Measurements from ENCODE around the gene RUFY1.
A peak's percentile ranks its signal among the peaks of the same experiment; 100 is the strongest.
"Not testable (repeated sequence)": the region's sequence is repeated elsewhere in the genome, so short reads cannot be mapped to it uniquely, and the experiment has no call there.

RUFY1 gene

DNA sequence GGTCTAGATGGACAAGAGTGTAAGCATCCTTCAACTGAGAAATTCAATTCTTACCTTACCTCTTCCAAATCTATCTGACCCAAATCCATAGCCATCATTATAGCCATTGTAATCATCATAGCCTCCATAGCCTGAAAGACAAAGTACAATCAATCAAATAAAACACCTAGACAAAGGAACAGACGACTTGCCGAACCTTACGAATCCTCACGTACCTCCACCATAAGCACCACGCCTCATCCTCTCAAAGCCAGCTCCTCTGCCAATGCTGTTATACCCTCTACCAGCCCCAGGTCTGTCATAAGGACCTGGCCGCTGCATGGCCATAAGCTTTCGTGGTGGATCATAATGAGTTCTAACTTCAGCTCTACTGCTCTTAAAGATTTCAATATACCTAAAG, 67.6 kb downstream of the RUFY1 start:
- DNase-seq, result no peak
- in situ Hi-C loops (cut with MboI; ENCODE audit: low pct_unique_long_range_greater_than_20kb, low sequenced_read_pairs), result no loop called here

DNA sequence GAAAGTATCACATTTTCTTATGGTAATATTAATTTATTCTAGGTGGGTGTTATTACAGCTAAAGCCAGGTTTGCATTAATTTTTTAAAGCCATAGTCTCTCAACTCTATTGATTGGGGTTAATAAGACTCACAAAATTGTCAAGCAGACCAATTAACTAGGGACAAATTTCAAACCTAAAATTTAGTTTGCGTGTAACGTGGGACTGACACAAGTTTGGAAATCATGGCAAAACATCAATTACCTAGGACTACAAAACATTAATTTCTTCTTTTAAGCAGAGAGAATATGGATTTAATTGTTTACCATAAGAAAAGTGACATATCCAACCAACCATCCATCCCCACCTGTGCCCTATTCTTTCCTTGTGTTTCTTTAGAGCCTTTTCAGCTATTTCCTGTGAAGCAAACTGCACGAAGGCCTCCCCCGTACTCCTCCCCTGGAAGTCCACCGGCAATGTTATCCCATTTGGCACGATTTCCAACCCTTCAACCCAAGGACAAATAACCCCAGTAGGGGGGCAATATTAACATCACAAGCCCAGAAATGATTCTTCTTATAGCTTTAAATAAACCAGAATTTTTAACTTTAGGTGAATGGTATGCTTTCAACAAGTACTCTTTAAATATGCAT, 68.7 kb downstream of the RUFY1 start:
- in situ Hi-C loops (cut with MboI; ENCODE audit: low pct_unique_long_range_greater_than_20kb, low sequenced_read_pairs), result no loop called here
- no peak for DNase-seq

DNA sequence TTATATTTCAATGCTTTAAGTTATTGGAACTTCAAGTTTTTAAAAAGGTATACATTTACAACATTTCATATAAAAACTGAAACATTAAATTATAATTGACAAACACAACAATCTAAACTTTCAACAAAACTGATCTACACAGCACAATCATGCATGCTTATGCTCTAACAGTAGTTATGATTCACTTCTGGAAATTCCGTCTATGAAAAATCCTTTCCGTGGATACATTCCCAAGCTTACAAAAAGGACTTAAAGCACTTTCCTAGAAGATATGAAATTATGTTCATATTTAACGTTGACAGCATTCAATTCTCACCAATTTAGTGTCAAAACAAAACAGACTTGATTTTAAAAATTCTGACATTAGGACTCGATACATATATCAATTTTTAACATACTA, 69.4 kb downstream of the RUFY1 start:
- no peak for DNase-seq
- in situ Hi-C loops (cut with MboI; ENCODE audit: low pct_unique_long_range_greater_than_20kb, low sequenced_read_pairs), result no loop called here

DNA sequence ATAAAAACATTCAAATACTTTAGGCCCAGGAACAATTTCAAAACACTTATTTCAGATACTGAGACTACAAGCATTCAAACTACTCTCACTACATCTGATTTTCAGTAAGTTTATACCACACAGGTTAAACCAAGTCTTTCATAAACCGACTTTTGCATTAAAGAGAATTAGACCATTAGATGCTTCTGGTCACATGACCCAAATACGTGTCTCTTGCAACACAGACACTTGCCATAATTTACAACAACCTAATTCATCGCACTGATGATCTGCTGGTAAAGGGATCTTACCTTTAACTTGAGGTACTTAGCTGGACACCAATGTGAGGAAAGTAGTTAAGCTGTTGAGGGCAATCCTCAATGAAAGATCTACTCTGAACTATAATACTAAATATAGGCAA, 69.9 kb downstream of the RUFY1 start:
- no peak for DNase-seq
- in situ Hi-C loops (cut with MboI; ENCODE audit: low pct_unique_long_range_greater_than_20kb, low sequenced_read_pairs), result no loop called here

DNA sequence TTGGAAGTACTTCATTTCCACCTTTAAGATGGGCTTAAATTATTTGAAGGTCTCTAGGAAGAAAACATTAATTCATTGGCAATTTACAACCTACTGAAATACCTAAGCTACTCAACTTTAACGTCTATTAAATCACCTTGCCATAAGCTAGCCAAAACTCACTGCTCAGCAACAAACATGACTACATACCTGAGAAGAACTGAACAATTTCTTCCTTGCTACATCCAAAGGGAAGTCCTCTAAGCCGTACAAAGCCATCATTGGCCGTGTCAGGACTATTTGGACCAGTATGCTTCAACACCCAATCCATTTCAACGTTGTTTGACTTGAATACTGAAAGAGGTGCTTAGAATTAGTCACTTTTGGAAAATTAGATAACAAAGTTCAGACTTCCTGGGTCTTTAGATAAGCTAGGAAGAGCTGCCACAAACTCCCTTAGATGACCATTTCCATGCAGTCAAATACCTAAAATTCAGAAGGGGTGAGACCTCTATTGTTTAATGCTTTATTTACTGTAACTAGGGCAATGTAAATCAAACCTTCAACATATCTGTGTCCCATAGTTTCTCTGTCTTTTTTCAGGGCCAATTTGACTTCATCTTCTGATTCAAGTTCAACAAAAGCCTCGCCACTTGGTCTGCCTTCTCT, 70.5 kb downstream of the RUFY1 start:
- DNase-seq, result no peak
- in situ Hi-C loops (cut with MboI; ENCODE audit: low pct_unique_long_range_greater_than_20kb, low sequenced_read_pairs), result no loop called here

DNA sequence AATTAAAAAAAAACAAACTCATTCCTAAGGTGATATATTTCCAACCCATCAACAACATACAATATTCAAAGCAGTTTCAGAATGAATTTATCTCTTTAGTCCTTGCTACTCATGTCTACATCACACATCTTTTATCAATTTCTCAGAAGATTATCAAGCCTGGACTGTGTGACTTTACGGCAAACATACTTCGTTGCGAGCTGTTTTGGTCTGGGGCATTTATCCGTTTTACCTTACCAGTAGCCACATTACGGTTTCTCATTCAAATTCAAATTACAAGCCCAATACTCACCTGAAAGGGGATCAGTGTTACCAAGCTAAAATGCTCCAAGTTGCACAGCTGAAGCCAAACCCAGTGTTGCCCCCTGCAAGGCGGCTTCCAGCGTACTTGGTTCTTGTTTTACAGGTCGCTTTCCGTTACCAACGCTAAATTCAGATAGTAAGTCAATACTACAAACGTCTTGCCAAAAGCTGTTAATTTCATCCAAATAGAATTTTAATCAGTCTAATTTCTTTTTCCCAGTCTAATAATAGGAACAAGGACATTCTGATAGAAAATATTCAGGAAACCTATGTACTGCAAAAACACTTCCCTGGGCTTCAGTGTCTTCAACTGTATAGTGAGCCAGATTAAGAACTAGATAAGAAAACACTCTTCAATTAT, 71.3 kb downstream of the RUFY1 start:
- in situ Hi-C loops (cut with MboI; ENCODE audit: low pct_unique_long_range_greater_than_20kb, low sequenced_read_pairs), result no loop called here
- DNase-seq, result no peak

DNA sequence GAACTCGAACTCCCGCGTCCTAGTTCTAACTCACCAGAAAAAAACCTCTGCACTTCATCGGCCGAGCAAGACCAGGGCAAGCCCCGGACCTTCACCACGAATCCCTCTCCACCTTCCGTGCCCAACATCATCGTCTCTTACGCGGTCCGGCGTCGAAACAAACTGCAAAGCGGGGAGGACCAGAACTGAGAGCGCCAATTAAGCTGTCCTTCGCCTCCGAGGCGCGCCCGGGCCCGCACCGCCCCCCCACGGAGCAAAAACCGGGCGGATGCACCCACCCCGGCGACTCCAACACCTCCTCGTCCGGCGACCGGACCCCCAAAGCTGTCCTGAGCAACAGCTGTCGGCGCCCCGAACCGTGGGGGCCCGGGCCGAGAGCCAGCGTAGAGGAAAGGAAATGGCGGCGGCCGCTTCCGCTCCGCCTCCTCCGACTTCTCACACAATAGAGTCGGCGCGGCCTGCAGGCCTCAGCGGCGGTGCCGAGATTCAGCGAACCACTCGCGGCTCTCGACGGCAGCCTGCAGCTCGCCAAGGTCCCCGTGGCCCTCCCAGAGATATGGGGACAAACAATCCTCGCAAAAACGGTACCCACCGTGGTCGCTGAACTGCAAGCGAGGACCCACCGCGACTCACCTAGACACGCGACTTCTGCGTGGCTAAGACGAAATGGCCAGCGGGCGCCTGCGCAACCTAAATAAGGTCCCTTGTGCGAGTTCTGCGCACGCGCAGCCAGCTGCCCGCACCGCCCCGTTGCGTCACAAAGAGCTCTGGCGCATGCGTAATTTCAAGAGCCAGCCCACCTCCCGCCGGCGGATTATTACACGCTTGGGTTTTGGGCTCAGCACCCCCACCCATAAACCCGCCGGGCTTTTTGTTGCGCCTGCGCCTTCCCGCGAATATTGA, 72.9 kb downstream of the RUFY1 start, which contains the start of gene HNRNPH1:
Gene HNRNPH1, minus strand, starts transcription at position 669 of the 903 bp plus-strand sequence. Its CDS starts 538 bp downstream, at position 131.
- DNase-seq, result peak; percentile 98

DNA sequence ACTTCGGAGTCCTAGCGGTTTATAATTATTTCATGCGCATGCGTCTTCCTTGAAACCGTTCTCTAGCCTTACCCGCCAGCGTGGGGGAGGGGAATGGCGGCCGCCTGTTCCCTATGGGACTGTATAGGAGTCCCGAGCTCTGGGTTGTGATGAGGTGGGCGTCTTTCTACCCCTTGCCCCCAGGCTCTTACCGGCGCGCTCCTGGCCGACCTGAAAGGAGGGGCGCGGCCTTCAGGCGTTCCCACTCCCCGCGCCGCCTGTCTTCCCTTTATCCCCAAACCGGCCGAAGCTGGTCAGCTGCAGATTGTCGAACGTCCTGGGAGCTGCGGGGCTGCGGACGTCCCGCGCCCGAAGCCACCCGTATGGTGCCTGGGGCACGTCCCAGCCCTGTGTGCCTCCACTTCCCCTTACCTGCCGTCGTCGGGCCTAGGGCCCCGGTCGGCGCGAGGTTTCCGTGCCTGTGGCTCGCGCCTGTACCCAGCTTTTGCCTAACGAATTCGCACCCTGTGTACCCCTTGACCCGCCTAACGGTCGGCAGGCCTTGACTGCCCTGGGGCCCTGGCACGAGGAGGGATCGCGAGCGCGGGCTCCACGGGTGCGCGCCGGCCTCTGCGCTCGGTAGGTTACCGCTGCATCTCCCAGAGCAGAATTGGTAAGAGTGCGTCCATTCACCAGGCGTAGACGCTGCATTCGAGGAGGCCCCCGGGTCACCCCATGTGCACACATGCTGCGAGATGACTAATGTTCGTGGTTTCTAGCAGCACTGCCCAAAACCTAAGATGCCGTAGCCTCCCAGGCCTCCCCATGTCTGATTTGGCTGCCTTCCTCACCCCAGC, 73.8 kb downstream of the RUFY1 start:
- no peak for DNase-seq
- in situ Hi-C loops (cut with MboI; ENCODE audit: low pct_unique_long_range_greater_than_20kb, low sequenced_read_pairs), result no loop called here

More for the DNA sequence above, 72.9 kb downstream of the RUFY1 start, which contains the start of gene HNRNPH1:
- in situ Hi-C loops (cut with MboI; ENCODE audit: low pct_unique_long_range_greater_than_20kb, low sequenced_read_pairs), result no loop called here

DNA sequence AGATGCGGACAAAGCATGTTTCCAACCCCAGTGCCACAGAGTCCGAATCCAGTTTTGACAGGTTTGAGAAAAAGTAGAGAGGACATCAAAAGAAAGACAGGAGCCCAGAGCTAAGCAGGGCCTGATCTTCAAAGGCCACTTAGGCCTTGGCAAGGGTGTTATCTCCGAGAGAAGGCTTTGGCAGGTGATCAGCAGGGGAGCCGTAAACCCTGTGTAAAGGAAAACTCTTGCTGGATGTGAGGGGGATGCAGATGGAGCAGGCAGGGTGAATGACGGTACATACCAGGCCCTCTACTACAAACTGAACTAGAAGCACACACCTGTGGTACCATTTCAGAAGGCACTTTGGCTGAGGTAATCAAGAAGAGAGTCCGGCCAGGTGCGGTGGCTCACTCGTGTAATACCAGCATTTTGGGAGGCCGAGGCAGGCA, 74.5 kb downstream of the RUFY1 start:
- in situ Hi-C loops (cut with MboI; ENCODE audit: low pct_unique_long_range_greater_than_20kb, low sequenced_read_pairs), result no loop called here
- no peak for DNase-seq

DNA sequence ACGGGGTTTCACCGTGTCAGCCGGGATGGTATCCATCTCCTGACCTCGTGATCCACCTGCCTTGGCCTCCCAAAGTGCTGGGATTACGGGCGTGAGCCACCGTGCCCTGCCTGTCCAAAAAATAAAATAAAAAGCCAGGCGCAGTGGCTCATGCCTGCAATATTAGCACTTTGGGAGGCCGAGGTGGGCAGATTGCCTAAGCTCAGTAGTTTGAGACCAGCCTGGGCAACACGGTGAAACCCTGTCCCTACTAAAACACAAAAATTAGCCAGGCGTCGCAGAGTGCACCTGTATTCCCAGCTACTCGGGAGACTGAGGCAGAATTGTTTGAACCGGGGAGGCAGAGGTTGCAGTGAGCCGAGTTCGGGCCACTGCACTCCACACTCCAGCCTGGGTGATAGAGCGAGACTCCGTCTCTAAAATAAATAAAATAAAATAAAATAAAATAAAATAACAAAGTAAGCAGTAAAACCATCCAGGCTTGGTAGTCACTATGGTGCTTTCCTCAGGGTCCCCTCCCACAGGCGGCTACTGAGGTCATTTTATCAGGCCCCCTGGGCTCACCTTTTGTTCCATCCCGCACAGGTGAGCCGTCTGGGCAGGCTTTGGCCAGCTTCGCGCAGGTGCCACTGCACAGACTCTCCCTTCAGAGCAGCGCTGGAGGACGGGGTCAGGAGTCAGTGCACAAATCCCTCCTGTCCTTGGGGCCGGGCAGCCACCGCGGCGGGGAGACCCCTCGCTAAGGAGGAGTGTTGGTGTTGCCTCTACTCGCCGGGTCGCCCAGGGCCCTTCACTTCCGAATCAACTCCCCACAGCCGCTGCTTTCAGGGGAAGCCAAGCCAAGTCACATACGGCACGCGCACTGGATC, 83.4 kb downstream of the RUFY1 start:
- DNase-seq; in situ Hi-C loops (cut with MboI; ENCODE audit: low pct_unique_long_range_greater_than_20kb, low sequenced_read_pairs): not testable (repeated sequence)

DNA sequence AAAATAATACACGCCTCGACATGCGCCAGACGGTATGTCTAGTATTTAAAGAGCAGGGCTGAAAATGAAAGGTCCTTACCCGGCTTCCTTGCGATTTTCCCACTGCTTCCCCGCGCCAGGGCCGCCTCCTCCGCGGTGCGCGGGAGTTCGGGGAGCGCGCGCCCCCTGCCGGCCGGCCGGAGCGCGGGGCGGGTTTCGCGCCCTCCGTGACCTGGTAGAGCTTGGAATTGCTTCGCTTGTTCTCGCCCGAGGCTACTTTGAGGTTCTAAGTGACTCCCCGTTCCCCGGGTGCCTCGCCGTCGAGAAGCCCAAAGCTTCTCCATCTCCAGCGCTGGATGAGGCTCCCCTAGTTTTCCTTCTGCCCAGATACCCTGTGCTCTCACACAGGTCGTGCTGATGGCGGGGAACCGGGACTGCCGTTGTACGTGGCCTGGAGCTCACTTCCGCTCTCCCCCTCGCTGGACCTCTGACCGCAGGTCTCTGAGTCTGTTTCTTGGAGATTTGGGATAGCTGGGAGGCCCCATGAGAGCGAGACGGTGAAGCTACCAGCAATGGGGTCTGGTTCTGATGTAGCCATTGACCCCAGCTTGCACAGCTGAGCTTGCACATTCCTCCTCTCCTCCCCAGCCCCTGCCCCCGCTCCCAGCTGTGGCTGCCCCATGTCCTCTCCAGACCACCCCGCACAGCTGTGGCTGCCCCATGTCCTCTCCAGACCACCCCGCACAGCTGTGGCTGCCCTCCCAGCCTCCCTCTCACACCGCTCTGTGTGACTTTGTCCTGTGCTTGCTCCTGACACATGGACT, 84.2 kb downstream of the RUFY1 start:
- in situ Hi-C loops (cut with MboI; ENCODE audit: low pct_unique_long_range_greater_than_20kb, low sequenced_read_pairs); DNase-seq: not testable (repeated sequence)

DNA sequence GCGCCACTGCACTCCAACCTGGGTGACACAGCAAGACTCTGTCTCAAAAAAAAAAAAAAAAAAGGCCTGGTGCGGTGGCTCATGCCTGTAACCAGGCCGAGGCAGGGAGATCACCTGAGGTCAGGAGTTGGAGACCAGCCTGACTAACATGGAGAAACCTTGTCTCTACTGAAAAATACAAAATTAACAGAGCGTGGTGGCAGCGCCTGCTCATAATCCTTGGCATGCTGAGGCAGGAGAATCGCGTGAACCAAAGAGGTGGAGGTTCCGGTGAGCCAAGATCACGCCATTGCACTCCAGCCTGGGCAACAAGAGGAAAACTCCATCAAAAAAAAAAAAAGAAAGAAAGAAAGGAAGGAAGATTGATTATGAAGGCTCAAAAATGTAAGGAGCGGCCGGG, 88.9 kb downstream of the RUFY1 start:
- in situ Hi-C loops (cut with MboI; ENCODE audit: low pct_unique_long_range_greater_than_20kb, low sequenced_read_pairs); DNase-seq: not testable (repeated sequence)

DNA sequence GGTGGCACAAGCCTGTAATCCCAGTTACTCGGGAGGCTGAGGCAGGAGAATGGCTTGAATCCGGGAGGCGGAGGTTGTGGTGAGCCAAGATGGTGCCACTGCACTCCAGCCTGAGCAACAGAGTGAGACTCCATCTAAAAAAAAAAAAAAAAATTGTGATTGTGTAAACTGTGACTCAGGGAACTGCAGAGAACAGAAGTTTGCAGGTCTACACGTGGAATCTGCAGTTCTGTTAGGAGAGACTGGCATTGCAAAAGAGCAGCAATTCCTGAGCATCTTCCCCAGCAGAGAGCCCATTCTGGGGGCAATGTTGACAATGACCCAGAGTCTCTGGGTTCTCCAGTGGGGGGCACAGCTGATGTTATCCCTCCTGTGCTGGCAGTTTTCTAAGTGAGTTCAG, 91.4 kb downstream of the RUFY1 start:
- DNase-seq; in situ Hi-C loops (cut with MboI; ENCODE audit: low pct_unique_long_range_greater_than_20kb, low sequenced_read_pairs): not testable (repeated sequence)

DNA sequence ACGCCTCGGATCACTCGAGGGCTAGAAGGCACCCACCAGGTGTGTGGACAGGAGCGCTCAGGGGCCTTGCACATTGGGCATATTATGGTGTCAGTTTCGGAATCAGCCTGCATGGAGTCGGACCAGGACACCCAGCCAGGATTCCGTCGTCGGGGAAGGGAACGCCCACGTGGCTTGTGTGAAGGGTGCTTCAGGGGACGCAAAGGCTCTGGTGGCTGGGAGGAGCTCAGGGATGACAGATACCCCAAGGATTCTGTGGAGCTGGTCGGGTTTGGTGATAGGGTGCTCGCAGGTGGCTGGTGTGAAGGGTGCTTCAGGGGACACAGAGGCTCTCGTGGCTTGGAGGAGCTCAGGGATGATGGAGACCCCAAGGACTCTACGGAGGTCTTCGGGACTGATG, 92.3 kb downstream of the RUFY1 start:
- in situ Hi-C loops (cut with MboI; ENCODE audit: low pct_unique_long_range_greater_than_20kb, low sequenced_read_pairs), result not testable (repeated sequence)

DNA sequence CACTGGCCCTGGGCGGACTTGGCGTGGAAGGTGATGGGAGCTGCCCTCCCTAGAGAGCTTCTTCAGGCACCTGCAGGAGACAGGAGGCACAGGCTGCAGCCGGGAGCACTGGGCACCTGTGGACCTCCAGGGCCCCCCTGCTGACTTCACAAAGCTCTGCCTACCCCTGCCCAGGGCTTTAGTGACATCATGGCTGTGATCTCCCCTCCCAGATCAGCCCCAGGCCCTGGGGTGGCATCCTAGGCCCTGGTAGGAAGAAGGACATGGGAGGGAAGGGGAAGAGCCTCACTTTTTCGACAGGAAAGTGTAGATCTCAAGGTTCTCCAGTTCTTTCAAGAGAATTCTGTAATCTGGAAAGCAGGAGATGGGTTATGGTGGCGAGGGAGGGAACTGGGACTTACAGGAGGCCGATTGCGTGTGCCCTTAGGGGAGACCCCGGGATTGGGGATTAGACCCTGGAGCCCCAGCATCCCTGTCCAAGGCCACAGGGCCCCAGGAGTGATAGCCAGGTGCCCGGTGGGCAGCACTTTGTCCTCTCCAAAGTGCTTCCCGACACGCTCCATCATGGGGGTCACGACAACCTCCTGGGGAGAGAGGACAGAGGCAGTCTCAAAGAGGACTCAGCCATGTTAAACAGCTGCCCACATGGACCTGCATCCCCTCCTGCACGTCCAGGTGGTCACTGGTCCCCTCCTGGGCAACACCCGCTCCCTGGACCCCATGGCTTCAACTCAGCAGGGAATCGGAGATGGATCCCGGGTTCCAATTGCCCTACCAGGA, 93.0 kb downstream of the RUFY1 start:
- in situ Hi-C loops (cut with MboI; ENCODE audit: low pct_unique_long_range_greater_than_20kb, low sequenced_read_pairs); DNase-seq: not testable (repeated sequence)

More for the DNA sequence above, 92.3 kb downstream of the RUFY1 start:
- not testable (repeated sequence) for DNase-seq

DNA sequence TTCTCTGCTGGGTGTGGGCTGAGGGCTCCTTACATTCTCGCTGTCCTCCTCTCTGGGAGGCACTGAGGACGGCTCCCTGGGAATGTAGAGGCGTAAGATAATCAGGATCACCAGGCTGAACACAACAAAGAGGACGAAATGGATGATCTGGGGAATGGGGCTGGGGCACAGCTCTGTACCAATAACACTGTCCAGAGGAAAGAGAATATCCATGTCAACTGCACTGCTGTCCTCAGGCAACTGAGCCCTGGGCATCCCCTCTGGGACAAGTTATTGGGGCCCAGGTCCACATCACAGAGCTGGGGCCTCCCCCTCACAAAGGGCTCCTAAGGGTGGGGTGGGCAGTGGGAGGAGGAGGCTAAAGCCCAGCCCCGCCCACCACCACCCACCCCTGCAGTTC, 94.4 kb downstream of the RUFY1 start:
- in situ Hi-C loops (cut with MboI; ENCODE audit: low pct_unique_long_range_greater_than_20kb, low sequenced_read_pairs); DNase-seq: not testable (repeated sequence)

Data from KBM-7 (cell line).